ENCODE measurements around the gene NEMP1.

NEMP1 gene

GRCh38 chr12:57044889-57045288 is 33.7 kb downstream of the NEMP1 start:
- no peaks in the 10 kb centered on the region for H3K27me3 ChIP-seq (ENCODE audit: control insufficient read depth, insufficient read depth, low read length)
- no peaks in the 10 kb centered on the region for H3K9me3 ChIP-seq (ENCODE audit: control insufficient read depth, insufficient read depth, low read length)
- no peak overlapping the region for H3K9ac ChIP-seq (ENCODE audit: low read depth, low read length)
- H3K36me3 ChIP-seq (ENCODE audit: control insufficient read depth, insufficient read depth, low read length) = no peaks in the 10 kb centered on the region
- H3K4me3 ChIP-seq (ENCODE audit: low read depth, low read length) = no peak overlapping the region
- no peaks in the 10 kb centered on the region for H3K4me1 ChIP-seq (ENCODE audit: control insufficient read depth, insufficient read depth, low read length)

GRCh38 chr12:57044468-57044867 is 34.1 kb downstream of the NEMP1 start:
- no peaks in the 10 kb centered on the region for H3K36me3 ChIP-seq (ENCODE audit: control insufficient read depth, insufficient read depth, low read length)
- no peaks in the 10 kb centered on the region for H3K27me3 ChIP-seq (ENCODE audit: control insufficient read depth, insufficient read depth, low read length)
- no peak overlapping the region for H3K4me3 ChIP-seq (ENCODE audit: low read depth, low read length)
- H3K4me1 ChIP-seq (ENCODE audit: control insufficient read depth, insufficient read depth, low read length) = no peaks in the 10 kb centered on the region
- no peak overlapping the region for H3K9ac ChIP-seq (ENCODE audit: low read depth, low read length)
- no peaks in the 10 kb centered on the region for H3K9me3 ChIP-seq (ENCODE audit: control insufficient read depth, insufficient read depth, low read length)

- Histone ChIP-seq H3K27me3 (ENCODE audit: control insufficient read depth, insufficient read depth, low read length) (no peaks in the 10 kb centered on the region), H3K4me1 (ENCODE audit: control insufficient read depth, insufficient read depth, low read length) (no peaks in the 10 kb centered on the region), H3K9me3 (ENCODE audit: control insufficient read depth, insufficient read depth, low read length) (no peaks in the 10 kb centered on the region), H3K36me3 (ENCODE audit: control insufficient read depth, insufficient read depth, low read length) (no peaks in the 10 kb centered on the region), H3K9ac (ENCODE audit: low read depth, low read length) (no peak overlapping the region), H3K4me3 (ENCODE audit: low read depth, low read length) (no peak overlapping the region)
These were observed 35.9 kb downstream of the NEMP1 start for GRCh38 chr12:57042695-57043094.

GRCh38 chr12:57040750-57041149 is 37.8 kb downstream of the NEMP1 start:
- Histone ChIP-seq H3K9me3 (ENCODE audit: control insufficient read depth, insufficient read depth, low read length) (no peaks in the 10 kb centered on the region), H3K9ac (ENCODE audit: low read depth, low read length) (no peak overlapping the region), H3K4me1 (ENCODE audit: control insufficient read depth, insufficient read depth, low read length) (no peaks in the 10 kb centered on the region), H3K36me3 (ENCODE audit: control insufficient read depth, insufficient read depth, low read length) (no peaks in the 10 kb centered on the region), H3K27me3 (ENCODE audit: control insufficient read depth, insufficient read depth, low read length) (no peaks in the 10 kb centered on the region), H3K4me3 (ENCODE audit: low read depth, low read length) (no peak overlapping the region)

GRCh38 chr12:57040211-57040610 is 38.4 kb downstream of the NEMP1 start:
- no peaks in the 10 kb centered on the region for H3K9me3 ChIP-seq (ENCODE audit: control insufficient read depth, insufficient read depth, low read length)
- no peak overlapping the region for H3K9ac ChIP-seq (ENCODE audit: low read depth, low read length)
- H3K4me3 ChIP-seq (ENCODE audit: low read depth, low read length) = no peak overlapping the region
- no peaks in the 10 kb centered on the region for H3K4me1 ChIP-seq (ENCODE audit: control insufficient read depth, insufficient read depth, low read length)
- H3K27me3 ChIP-seq (ENCODE audit: control insufficient read depth, insufficient read depth, low read length) = no peaks in the 10 kb centered on the region
- no peaks in the 10 kb centered on the region for H3K36me3 ChIP-seq (ENCODE audit: control insufficient read depth, insufficient read depth, low read length)

DNA sequence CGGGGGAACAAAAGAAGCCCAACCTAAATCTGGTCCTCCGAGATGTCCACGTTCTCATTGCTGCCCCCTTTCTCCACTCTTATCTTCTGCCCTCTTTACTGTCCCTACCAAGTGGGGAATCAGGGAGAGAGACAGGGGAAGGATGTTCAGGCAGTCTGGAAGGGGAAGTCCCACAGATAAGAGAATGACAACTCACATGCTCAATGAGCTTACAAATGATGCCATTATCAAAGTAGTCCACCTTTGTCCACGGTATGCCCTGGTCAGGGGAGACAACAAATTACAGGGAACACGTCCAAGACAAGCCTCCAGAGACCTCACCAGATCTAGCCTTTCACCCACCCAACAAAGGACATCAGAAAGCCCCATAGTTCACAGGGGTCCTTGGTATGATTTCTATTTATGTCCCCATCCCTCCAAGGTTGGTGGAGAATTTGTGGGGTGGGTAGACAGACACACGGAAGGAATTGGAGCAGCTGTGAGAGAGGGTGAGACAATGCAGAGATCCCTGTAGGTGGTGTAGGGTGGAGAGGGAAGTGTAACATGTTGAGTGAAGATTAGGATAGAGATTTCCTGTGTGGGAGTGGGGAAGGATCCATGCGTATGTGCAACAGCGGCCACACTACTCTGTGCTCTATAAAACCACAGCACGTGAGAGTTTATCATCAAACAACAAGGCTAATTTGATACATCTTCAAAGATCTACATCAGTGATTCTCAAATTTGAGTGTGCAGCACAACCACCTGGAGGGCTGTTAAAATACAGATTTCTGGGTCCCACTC is 39.4 kb downstream of the NEMP1 start:
- H3K9ac ChIP-seq (ENCODE audit: low read depth, low read length) = no peak overlapping the region
- no peaks in the 10 kb centered on the region for H3K4me1 ChIP-seq (ENCODE audit: control insufficient read depth, insufficient read depth, low read length)
- H3K9me3 ChIP-seq (ENCODE audit: control insufficient read depth, insufficient read depth, low read length) = no peaks in the 10 kb centered on the region
- H3K4me3 ChIP-seq (ENCODE audit: low read depth, low read length) = no peak overlapping the region
- no peaks in the 10 kb centered on the region for H3K36me3 ChIP-seq (ENCODE audit: control insufficient read depth, insufficient read depth, low read length)
- no peaks in the 10 kb centered on the region for H3K27me3 ChIP-seq (ENCODE audit: control insufficient read depth, insufficient read depth, low read length)

DNA sequence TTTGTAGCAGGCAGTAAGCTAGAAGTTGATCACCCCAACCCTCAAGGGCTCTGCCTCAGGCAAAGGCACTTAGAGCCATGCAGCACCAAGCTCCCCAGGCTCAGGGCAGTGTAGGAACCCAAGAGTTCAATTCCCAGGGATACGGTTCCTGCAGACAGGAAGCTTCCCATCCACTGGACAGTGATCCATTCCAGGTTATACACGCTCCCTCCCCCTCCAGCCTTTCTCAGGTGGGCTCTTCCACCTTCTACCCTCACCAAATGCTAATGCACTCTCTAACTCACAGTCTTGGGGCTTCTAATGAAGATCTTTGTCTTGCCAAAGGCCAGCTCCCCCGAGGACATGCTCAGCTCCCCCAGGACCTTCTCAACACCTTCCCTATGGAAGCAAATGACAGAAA is 41.3 kb downstream of the NEMP1 start:
- Histone ChIP-seq H3K4me3 (ENCODE audit: low read depth, low read length) (no peak overlapping the region), H3K4me1 (ENCODE audit: control insufficient read depth, insufficient read depth, low read length) (no peaks in the 10 kb centered on the region), H3K27me3 (ENCODE audit: control insufficient read depth, insufficient read depth, low read length) (no peaks in the 10 kb centered on the region), H3K9me3 (ENCODE audit: control insufficient read depth, insufficient read depth, low read length) (no peaks in the 10 kb centered on the region), H3K36me3 (ENCODE audit: control insufficient read depth, insufficient read depth, low read length) (no peaks in the 10 kb centered on the region), H3K9ac (ENCODE audit: low read depth, low read length) (no peak overlapping the region)

GRCh38 chr12:57033431-57033830 is 45.2 kb downstream of the NEMP1 start:
- no peaks in the 10 kb centered on the region for H3K27me3 ChIP-seq (ENCODE audit: control insufficient read depth, insufficient read depth, low read length)
- no peak overlapping the region for H3K9ac ChIP-seq (ENCODE audit: low read depth, low read length)
- H3K36me3 ChIP-seq (ENCODE audit: control insufficient read depth, insufficient read depth, low read length) = no peaks in the 10 kb centered on the region
- H3K4me1 ChIP-seq (ENCODE audit: control insufficient read depth, insufficient read depth, low read length) = no peaks in the 10 kb centered on the region
- no peaks in the 10 kb centered on the region for H3K9me3 ChIP-seq (ENCODE audit: control insufficient read depth, insufficient read depth, low read length)
- no peak overlapping the region for H3K4me3 ChIP-seq (ENCODE audit: low read depth, low read length)

DNA sequence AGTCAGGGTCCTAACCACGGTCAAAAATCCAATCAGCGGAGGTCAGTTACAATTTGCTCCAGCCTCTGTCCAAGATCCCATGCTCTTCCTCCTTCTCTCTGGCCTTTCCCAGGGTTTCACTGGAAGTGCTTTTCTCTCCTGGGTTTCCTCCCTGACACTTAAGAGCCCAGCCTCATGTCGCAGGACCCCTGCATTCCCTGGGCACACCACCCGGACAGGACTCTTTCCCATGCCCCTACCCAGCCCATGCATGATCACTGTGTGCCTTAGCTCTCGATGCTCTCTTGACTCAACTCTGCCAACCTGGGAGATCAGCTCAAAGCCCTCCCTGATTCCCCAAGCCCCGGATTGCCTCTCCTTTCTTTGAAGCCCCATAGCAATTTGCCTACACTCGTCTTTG is 46.8 kb downstream of the NEMP1 start:
- peaks cover 2% of the 10 kb centered on the region for H3K4me1 ChIP-seq (ENCODE audit: control insufficient read depth, insufficient read depth, low read length)
- H3K27me3 ChIP-seq (ENCODE audit: control insufficient read depth, insufficient read depth, low read length) = peaks cover 2% of the 10 kb centered on the region
- no peaks in the 10 kb centered on the region for H3K9me3 ChIP-seq (ENCODE audit: control insufficient read depth, insufficient read depth, low read length)
- H3K9ac ChIP-seq (ENCODE audit: low read depth, low read length) = no peak overlapping the region
- no peaks in the 10 kb centered on the region for H3K36me3 ChIP-seq (ENCODE audit: control insufficient read depth, insufficient read depth, low read length)
- no peak overlapping the region for H3K4me3 ChIP-seq (ENCODE audit: low read depth, low read length)

DNA sequence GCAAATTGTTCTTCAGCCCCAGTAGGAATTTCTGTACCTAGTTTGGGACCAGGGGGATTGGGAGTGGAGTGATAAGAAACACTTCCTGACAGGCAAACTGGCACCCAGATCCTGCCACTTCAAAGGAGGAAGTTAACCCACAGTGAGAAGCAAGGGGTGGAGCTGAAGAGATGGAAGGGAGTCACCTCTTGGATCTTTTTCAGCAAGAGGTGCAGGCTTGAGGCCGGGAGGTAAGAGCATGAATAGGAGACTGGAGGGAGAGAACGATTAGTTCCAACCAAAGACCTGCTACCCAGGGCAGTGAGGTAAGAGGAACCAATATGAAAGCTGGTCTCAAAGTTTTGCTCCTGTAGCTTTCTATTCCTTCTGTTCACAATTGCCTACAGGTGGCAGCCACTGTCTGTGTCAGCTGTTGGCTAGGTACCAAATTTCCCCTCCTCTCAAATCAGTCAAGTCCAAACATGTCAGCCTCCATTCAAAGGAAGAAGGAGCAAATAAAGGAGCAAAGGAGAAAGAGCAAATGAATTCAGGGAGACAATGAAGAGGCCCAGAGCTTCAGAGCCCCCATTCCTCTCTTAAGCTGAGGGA is 47.4 kb downstream of the NEMP1 start:
- no peaks in the 10 kb centered on the region for H3K9me3 ChIP-seq (ENCODE audit: control insufficient read depth, insufficient read depth, low read length)
- H3K4me1 ChIP-seq (ENCODE audit: control insufficient read depth, insufficient read depth, low read length) = peaks cover 2% of the 10 kb centered on the region
- H3K4me3 ChIP-seq (ENCODE audit: low read depth, low read length) = no peak overlapping the region
- H3K36me3 ChIP-seq (ENCODE audit: control insufficient read depth, insufficient read depth, low read length) = no peaks in the 10 kb centered on the region
- H3K27me3 ChIP-seq (ENCODE audit: control insufficient read depth, insufficient read depth, low read length) = peaks cover 2% of the 10 kb centered on the region
- no peak overlapping the region for H3K9ac ChIP-seq (ENCODE audit: low read depth, low read length)

DNA sequence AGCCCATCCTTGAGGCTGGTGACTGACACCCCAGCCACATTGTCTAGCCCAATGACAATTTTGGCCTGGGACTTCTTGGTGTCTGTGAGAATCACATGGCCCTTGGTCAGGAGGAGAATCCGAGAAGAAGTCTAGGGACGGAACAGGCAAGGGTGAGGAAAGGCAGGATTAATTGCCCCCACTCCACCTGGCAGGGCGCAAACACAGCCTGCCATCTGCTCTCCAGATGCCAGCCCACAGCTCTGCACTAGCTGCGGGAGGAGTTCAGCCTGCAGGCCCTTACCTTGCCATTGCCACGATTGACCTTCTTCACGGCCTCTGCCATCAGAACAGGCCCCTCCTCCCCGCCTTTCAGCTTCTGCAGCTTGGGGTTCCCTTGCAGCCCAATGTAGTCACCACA is 49.1 kb downstream of the NEMP1 start:
- H3K4me1 ChIP-seq (ENCODE audit: control insufficient read depth, insufficient read depth, low read length) = peaks cover 2% of the 10 kb centered on the region
- no peaks in the 10 kb centered on the region for H3K36me3 ChIP-seq (ENCODE audit: control insufficient read depth, insufficient read depth, low read length)
- no peak overlapping the region for H3K9ac ChIP-seq (ENCODE audit: low read depth, low read length)
- H3K4me3 ChIP-seq (ENCODE audit: low read depth, low read length) = no peak overlapping the region
- peaks cover 2% of the 10 kb centered on the region for H3K27me3 ChIP-seq (ENCODE audit: control insufficient read depth, insufficient read depth, low read length)
- no peaks in the 10 kb centered on the region for H3K9me3 ChIP-seq (ENCODE audit: control insufficient read depth, insufficient read depth, low read length)

GRCh38 chr12:57027805-57028153 is 50.8 kb downstream of the NEMP1 start:
- H3K36me3 ChIP-seq (ENCODE audit: control insufficient read depth, insufficient read depth, low read length) = no peaks in the 10 kb centered on the region
- H3K9me3 ChIP-seq (ENCODE audit: control insufficient read depth, insufficient read depth, low read length) = no peaks in the 10 kb centered on the region
- H3K4me3 ChIP-seq (ENCODE audit: low read depth, low read length) = no peak overlapping the region
- peaks cover 2% of the 10 kb centered on the region for H3K27me3 ChIP-seq (ENCODE audit: control insufficient read depth, insufficient read depth, low read length)
- H3K4me1 ChIP-seq (ENCODE audit: control insufficient read depth, insufficient read depth, low read length) = peaks cover 2% of the 10 kb centered on the region
- H3K9ac ChIP-seq (ENCODE audit: low read depth, low read length) = no peak overlapping the region

All from iPS-15b (cell line).